ENCODE results near the gene ACTN3. TPM values are rescaled to one million over a fixed set of nuclear protein-coding genes. Genes with fewer than 3 reads are reported as not detected.
A peak's percentile ranks its signal among the peaks of the same experiment; 100 is the strongest.
"Not testable (repeated sequence)": the region's sequence is repeated elsewhere in the genome, so short reads cannot be mapped to it uniquely, and the experiment has no call there.

ACTN3 gene
- polyA plus RNA-seq (ENCODE audit: insufficient read length in 4 of 4): under 1 TPM; 0.40 to 0.67 (median 0.50) TPM

GRCh38 chr11:66546368-66546965 lies at the start of gene ACTN3:
Gene ACTN3, plus strand, starts transcription at chr11:66546903. Its CDS starts 35 bp downstream, at chr11:66546938.
- DNase-seq (ENCODE audit: low read depth in 4 of 4, low spot score in 3 of 4): no peak

- DNase-seq (ENCODE audit: low read depth in 4 of 4, low spot score in 3 of 4): no peak
These were observed 49.5 kb upstream of the ACTN3 start for GRCh38 chr11:66497206-66497605.

- no peak for DNase-seq (ENCODE audit: low read depth in 4 of 4, low spot score in 3 of 4)
These were observed 48.2 kb upstream of the ACTN3 start for GRCh38 chr11:66498506-66498905.

GRCh38 chr11:66505276-66505816 lies 41.4 kb upstream of the ACTN3 start:
- DNase-seq (ENCODE audit: low read depth in 4 of 4, low spot score in 3 of 4): no peak

- no peak for DNase-seq (ENCODE audit: low read depth in 4 of 4, low spot score in 3 of 4)
These were observed 37.6 kb upstream of the ACTN3 start for GRCh38 chr11:66509131-66509561.

- peak; percentile 62 to 73 (median 70) for DNase-seq (ENCODE audit: low read depth in 4 of 4, low spot score in 3 of 4)
These were observed 36.3 kb upstream of the ACTN3 start, which contains the start of gene BBS1 for GRCh38 chr11:66510271-66510989. Gene BBS1, plus strand, starts transcription at chr11:66510635. Its CDS starts 25 bp downstream, at chr11:66510660.

GRCh38 chr11:66510990-66511339 lies 35.7 kb upstream of the ACTN3 start:
- no peak for DNase-seq (ENCODE audit: low read depth in 4 of 4, low spot score in 3 of 4)

GRCh38 chr11:66523611-66524010 lies 23.1 kb upstream of the ACTN3 start:
- no peak for DNase-seq (ENCODE audit: low read depth in 4 of 4, low spot score in 3 of 4)

- no peak for DNase-seq (ENCODE audit: low read depth in 4 of 4, low spot score in 3 of 4)
These were observed 22.2 kb upstream of the ACTN3 start for GRCh38 chr11:66524304-66525040.

GRCh38 chr11:66529069-66529468 lies 17.6 kb upstream of the ACTN3 start:
- no peak for DNase-seq (ENCODE audit: low read depth in 4 of 4, low spot score in 3 of 4)

- DNase-seq (ENCODE audit: low read depth in 4 of 4, low spot score in 3 of 4): no peak
These were observed 17.0 kb upstream of the ACTN3 start for GRCh38 chr11:66529655-66530054.

- DNase-seq (ENCODE audit: low read depth in 4 of 4, low spot score in 3 of 4): no peak
These were observed 15.6 kb upstream of the ACTN3 start for GRCh38 chr11:66530927-66531709.

GRCh38 chr11:66531841-66532240 lies 14.9 kb upstream of the ACTN3 start:
- DNase-seq (ENCODE audit: low read depth in 4 of 4, low spot score in 3 of 4): no peak

- no peak for DNase-seq (ENCODE audit: low read depth in 4 of 4, low spot score in 3 of 4)
These were observed 13.9 kb upstream of the ACTN3 start for GRCh38 chr11:66532784-66533183.

- DNase-seq (ENCODE audit: low read depth in 4 of 4, low spot score in 3 of 4): no peak
These were observed 7.4 kb upstream of the ACTN3 start for GRCh38 chr11:66539170-66539869.

GRCh38 chr11:66539870-66540213 lies 6.9 kb upstream of the ACTN3 start:
- DNase-seq (ENCODE audit: low read depth in 4 of 4, low spot score in 3 of 4): no peak

- DNase-seq (ENCODE audit: low read depth in 4 of 4, low spot score in 3 of 4): not testable (repeated sequence)
These were observed 6.1 kb upstream of the ACTN3 start for GRCh38 chr11:66540598-66540997.

GRCh38 chr11:66541892-66542291 lies 4.8 kb upstream of the ACTN3 start:
- DNase-seq (ENCODE audit: low read depth in 4 of 4, low spot score in 3 of 4): no peak

- DNase-seq (ENCODE audit: low read depth in 4 of 4, low spot score in 3 of 4): no peak
These were observed 4.3 kb upstream of the ACTN3 start for GRCh38 chr11:66542362-66542761.

Measured in right renal pelvis (tissue), 4 donors.